ENCODE measurements around the gene BCAM. TPM values are rescaled to one million over a fixed set of nuclear protein-coding genes. Genes with fewer than 3 reads are reported as not detected.

BCAM gene
- polyA plus RNA-seq, 1 donor from 2014 or later, result 0.54 TPM

DNA sequence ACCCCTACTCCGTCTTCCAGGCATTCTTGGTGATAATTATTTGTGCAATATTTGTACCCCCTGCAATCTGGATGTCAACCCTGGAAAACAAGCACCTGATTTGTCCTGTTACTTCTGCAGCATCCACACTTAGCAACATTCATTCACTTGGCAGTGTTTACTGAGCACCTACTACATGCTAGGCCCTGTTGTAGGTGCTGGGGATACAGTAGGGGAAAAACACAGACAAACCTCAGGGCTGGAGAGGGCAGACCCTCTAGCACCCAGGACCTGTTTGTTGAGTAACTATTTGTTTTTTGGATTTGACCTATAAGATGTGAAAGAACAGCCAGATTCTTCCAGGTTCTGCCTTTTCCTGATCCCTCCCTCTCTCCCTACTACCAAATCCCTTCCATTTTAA is 46.7 kb downstream of the BCAM start:
- H3K4me2 ChIP-seq (ENCODE audit: low read length), result no peak overlapping the region
- no peak overlapping the region for H3K9ac ChIP-seq (ENCODE audit: low read length)
- H3K9me3 ChIP-seq (ENCODE audit: low read length), result no peaks in the 10 kb centered on the region
- no peaks in the 10 kb centered on the region for H3F3A ChIP-seq (ENCODE audit: insufficient read depth, low read length, poor library complexity, severe bottlenecking)
- no peaks in the 10 kb centered on the region for H3K27me3 ChIP-seq (ENCODE audit: insufficient read depth, low read depth, low read length)
- peaks cover 23% of the 10 kb centered on the region for H3K79me2 ChIP-seq (replicated peaks; ENCODE audit: insufficient read depth, low read length)
- no peak overlapping the region for H3K27ac ChIP-seq (ENCODE audit: low read length)
- no peak overlapping the region for H3K4me3 ChIP-seq (ENCODE audit: low read length)
- H3K9me2 ChIP-seq (ENCODE audit: insufficient read depth, low read length), result no peaks in the 10 kb centered on the region
- no peaks in the 10 kb centered on the region for H4K20me1 ChIP-seq (ENCODE audit: insufficient read depth)
- no peak overlapping the region for H2AFZ ChIP-seq (ENCODE audit: low read depth, low read length)
- TF ChIP-seq TAF1 (IDR thresholded peaks at IDR 0.05; ENCODE audit: low read depth), result no peak
- TF ChIP-seq RAD21 (conservative IDR thresholded peaks at IDR 0.05), result no peak
- TF ChIP-seq SMC3 (conservative IDR thresholded peaks at IDR 0.05; ENCODE audit: poor library complexity), result no peak
- no peak for TF ChIP-seq EP300 (conservative IDR thresholded peaks at IDR 0.05; ENCODE audit: poor library complexity, severe bottlenecking)
- no peak for TF ChIP-seq POLR2AphosphoS5 (IDR thresholded peaks at IDR 0.05)
- no peak for TF ChIP-seq EZH2 (IDR thresholded peaks at IDR 0.05; ENCODE audit: borderline replicate concordance, insufficient read depth, low read length, poor library complexity, severe bottlenecking)
- no peak for TF ChIP-seq MXI1 (conservative IDR thresholded peaks at IDR 0.05; ENCODE audit: poor library complexity, severe bottlenecking)
- TF ChIP-seq, protein P1, sequence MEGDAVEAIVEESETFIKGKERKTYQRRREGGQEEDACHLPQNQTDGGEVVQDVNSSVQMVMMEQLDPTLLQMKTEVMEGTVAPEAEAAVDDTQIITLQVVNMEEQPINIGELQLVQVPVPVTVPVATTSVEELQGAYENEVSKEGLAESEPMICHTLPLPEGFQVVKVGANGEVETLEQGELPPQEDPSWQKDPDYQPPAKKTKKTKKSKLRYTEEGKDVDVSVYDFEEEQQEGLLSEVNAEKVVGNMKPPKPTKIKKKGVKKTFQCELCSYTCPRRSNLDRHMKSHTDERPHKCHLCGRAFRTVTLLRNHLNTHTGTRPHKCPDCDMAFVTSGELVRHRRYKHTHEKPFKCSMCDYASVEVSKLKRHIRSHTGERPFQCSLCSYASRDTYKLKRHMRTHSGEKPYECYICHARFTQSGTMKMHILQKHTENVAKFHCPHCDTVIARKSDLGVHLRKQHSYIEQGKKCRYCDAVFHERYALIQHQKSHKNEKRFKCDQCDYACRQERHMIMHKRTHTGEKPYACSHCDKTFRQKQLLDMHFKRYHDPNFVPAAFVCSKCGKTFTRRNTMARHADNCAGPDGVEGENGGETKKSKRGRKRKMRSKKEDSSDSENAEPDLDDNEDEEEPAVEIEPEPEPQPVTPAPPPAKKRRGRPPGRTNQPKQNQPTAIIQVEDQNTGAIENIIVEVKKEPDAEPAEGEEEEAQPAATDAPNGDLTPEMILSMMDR (IDR thresholded peaks at IDR 0.05; ENCODE audit: poor library complexity, severe bottlenecking), result no peak
- TF ChIP-seq, protein P2, sequence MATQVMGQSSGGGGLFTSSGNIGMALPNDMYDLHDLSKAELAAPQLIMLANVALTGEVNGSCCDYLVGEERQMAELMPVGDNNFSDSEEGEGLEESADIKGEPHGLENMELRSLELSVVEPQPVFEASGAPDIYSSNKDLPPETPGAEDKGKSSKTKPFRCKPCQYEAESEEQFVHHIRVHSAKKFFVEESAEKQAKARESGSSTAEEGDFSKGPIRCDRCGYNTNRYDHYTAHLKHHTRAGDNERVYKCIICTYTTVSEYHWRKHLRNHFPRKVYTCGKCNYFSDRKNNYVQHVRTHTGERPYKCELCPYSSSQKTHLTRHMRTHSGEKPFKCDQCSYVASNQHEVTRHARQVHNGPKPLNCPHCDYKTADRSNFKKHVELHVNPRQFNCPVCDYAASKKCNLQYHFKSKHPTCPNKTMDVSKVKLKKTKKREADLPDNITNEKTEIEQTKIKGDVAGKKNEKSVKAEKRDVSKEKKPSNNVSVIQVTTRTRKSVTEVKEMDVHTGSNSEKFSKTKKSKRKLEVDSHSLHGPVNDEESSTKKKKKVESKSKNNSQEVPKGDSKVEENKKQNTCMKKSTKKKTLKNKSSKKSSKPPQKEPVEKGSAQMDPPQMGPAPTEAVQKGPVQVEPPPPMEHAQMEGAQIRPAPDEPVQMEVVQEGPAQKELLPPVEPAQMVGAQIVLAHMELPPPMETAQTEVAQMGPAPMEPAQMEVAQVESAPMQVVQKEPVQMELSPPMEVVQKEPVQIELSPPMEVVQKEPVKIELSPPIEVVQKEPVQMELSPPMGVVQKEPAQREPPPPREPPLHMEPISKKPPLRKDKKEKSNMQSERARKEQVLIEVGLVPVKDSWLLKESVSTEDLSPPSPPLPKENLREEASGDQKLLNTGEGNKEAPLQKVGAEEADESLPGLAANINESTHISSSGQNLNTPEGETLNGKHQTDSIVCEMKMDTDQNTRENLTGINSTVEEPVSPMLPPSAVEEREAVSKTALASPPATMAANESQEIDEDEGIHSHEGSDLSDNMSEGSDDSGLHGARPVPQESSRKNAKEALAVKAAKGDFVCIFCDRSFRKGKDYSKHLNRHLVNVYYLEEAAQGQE (IDR thresholded peaks at IDR 0.05; ENCODE audit: borderline replicate concordance), result no peak
- H3K36me3 ChIP-seq (ENCODE audit: insufficient read depth, low read length), result no peaks in the 10 kb centered on the region

DNA sequence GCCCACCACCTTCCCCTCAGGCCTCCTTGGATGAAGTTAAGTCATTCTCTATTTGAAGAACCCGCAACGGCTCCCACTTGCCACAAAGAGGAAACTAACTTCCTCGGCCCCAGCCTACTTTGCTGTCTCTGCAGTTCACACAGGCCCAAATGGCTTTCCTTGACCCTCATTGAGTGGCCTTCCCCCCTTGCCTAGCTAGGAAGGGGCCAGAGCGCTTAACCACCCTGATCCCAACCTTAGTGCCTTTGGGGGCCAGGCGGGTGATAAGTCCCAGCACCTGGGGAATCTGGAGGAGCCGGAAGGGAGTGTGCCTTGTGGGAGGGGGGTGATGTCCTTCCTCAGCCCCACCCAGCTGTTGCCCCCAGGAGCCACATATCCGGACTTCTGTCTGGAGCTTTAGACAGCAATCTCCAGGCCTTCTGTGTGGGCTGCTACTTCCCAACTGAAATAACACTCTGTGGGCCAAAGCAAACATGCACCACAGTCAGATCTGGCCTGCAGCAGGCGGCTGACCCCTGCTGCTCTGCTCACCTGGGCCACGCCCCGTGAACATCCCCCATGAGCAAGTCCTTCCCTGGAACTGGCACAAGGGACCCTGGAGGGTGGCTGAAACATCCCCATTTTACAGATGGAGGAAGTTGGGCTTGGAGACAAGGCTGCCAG is 47.6 kb downstream of the BCAM start:
- H4K20me1 ChIP-seq (ENCODE audit: insufficient read depth), result no peaks in the 10 kb centered on the region
- H3K27me3 ChIP-seq (ENCODE audit: insufficient read depth, low read depth, low read length), result no peaks in the 10 kb centered on the region
- H3K9me3 ChIP-seq (ENCODE audit: low read length), result no peaks in the 10 kb centered on the region
- H3K9me2 ChIP-seq (ENCODE audit: insufficient read depth, low read length), result no peaks in the 10 kb centered on the region
- H2AFZ ChIP-seq (ENCODE audit: low read depth, low read length), result no peak overlapping the region
- TF ChIP-seq SMC3 (conservative IDR thresholded peaks at IDR 0.05; ENCODE audit: poor library complexity) (no peak), EP300 (conservative IDR thresholded peaks at IDR 0.05; ENCODE audit: poor library complexity, severe bottlenecking) (no peak), TAF1 (IDR thresholded peaks at IDR 0.05; ENCODE audit: low read depth) (no peak), RAD21 (conservative IDR thresholded peaks at IDR 0.05) (no peak), EZH2 (IDR thresholded peaks at IDR 0.05; ENCODE audit: borderline replicate concordance, insufficient read depth, low read length, poor library complexity, severe bottlenecking) (no peak)
- TF ChIP-seq, protein P2 (IDR thresholded peaks at IDR 0.05; ENCODE audit: borderline replicate concordance), result no peak
- H3K79me2 ChIP-seq (replicated peaks; ENCODE audit: insufficient read depth, low read length), result peaks cover 18% of the 10 kb centered on the region
- no peaks in the 10 kb centered on the region for H3K36me3 ChIP-seq (ENCODE audit: insufficient read depth, low read length)
- H3F3A ChIP-seq (ENCODE audit: insufficient read depth, low read length, poor library complexity, severe bottlenecking), result no peaks in the 10 kb centered on the region
- no peak overlapping the region for H3K4me3 ChIP-seq (ENCODE audit: low read length)
- no peak overlapping the region for H3K27ac ChIP-seq (ENCODE audit: low read length)
- no peak overlapping the region for H3K4me2 ChIP-seq (ENCODE audit: low read length)
- H3K9ac ChIP-seq (ENCODE audit: low read length), result no peak overlapping the region

Data from neural cell (in vitro differentiated cells).